Measurements from ENCODE around the gene TSHZ2. TPM values are rescaled to one million over a fixed set of nuclear protein-coding genes. Genes with fewer than 3 reads are reported as not detected.
A peak's percentile ranks its signal among the peaks of the same experiment; 100 is the strongest.

The TSHZ2 gene
- total RNA-seq, 1 donor from 2014 or later: 10.1 TPM

DNA sequence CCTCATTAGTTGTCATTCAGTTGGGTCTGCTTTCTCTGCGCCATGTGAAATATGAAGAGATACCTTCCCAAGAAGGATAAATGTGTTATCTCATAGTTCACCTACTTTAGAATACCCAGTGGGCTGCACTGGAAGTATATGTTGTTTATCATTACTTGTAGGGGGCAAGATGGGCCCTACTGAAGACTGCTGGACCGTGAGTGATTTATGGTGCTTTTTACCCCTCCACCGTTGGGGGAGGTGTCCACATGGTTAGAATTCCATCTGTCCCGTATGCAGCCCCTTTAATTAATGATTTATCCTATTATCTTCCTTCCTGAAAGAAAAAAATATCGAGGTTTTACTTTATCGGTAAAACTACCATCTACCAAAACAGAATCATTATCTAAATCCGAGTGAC, 97.0 kb downstream of the TSHZ2 start:
- DNase-seq: no peak

- DNase-seq: no peak
Measured at GRCh38 chr20:53070224-53070623, 98.1 kb downstream of the TSHZ2 start.

DNA sequence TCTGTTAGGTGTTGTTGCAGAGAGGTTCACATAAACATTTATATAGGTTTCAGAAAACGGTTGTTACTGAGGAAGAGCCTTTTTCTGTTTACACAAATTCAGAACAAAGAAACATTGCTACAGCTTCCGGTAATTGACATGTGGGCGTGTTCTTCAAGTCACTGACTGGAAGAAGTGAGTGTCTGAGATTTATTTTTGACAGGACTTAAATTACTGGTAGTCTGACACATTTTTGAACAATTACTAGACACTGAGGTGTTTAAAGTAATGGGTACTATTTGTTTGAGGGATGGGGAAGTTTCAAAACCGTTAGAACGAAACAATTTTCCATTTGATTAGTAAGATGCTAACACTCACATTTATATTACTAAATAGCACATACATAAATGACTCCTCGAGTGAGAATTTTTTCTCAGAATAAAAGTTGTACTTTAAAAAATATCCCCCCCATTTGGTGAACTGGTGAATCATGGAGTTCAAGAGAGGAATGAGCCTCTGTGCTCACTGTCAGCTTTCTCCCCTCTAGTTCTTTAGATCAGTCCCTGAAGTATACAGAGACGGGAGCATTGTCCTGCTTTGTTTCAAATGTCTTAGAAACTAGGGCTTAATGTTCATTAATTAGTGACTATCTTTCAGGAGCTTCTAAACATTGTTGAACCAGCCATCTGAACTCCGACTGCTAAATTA, 98.7 kb downstream of the TSHZ2 start:
- peak; percentile 30 for DNase-seq

DNA sequence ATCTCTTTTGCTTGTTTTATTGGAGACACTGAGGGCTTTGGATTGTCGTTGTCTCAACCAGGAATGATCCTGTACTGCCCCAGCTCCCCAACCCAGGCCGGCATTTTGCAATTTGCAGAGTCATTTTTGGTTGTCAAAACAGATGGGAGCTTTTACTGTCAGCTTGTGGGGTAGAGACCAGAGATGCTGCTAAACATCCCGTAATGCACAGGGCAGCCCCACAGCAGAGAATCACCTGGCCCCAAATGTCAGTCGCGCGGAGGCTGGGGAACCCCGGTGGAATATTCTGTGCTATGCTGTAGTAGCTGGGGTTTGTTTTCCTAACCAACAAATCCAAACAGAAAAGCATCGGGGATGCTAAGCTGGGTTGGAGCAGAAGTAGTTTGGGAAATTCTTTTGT, 99.7 kb downstream of the TSHZ2 start:
- no peak for DNase-seq

GRCh38 chr20:53072923-53073579, 100.9 kb downstream of the TSHZ2 start:
- DNase-seq: no peak

DNA sequence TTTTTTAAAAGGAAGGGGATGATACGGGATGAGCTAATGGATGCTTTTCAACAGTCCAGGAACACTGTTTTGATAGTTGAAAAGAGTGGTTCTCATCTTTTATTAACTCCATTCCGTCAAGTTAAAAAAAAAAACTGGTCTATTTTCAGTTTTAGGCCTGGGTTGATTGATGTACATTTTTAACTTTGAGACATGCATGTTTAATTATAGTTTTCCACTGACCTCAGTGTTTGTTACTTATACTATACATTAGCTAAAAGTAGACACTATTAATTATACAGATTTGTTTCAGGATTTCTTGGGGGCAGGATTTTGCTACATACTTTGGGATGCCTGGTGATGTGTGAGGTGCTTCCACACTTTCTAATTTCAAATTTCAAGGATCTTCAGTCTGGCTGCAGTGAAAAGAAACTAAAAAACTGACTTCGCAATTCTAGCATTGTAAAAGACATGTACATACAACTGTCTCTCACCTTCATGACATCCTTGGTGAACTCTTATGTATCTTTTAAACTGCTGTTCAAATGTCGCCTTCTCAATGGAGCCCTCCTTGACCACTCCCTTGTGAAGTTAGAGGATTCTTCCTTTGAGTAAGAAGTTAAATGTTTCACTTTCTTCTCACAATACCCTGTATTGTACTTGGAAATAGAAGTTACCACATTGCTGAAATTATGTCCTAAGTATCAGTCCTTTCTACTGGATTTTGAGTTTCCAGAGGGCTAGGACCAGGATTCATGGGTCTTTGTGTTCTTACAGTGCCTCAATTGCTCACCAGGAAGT, 101.7 kb downstream of the TSHZ2 start:
- no peak for DNase-seq

- DNase-seq: peak; percentile 26
Measured at GRCh38 chr20:53074811-53075314, 102.7 kb downstream of the TSHZ2 start.

GRCh38 chr20:53076668-53077067, 104.5 kb downstream of the TSHZ2 start:
- DNase-seq: peak; percentile 40

DNA sequence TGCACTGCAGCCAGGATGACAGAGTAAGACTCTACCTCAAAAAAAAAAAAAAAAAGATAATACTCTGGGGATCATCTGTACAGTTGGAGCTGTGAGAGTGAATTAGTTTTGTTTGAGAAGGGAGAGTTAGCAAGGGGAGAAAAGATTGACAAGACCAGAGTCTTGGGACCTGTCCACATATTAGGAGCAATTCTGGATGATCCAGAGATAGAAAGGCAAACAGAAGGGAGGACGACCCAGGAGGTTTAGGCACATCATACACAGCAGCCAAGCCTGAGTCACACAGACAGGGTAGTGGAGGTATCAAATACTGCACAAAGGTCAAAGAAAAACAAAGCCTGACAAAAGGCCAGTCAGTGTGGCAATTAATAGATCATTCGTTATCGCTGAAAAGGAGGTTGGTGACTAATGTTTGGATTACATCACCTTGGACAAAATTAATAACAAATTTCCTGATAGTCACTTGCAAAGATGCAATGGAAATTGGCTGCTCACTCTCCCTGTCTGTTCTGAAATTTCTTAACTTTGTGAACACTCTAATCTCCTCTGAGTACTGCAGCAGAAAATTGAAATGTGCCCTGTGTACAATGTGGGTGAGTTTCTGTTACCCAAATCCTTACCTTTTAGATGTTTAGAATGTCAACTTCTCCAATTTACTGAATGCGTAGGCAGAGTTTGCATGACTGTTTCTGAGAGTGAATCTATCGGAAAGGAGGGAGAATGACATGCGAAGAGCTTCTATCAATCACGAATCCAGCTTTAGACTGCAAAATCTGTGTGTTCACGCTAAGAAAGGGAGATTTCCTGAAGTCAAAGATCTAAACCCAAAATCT, 105.4 kb downstream of the TSHZ2 start:
- peak; percentile 77 for DNase-seq

GRCh38 chr20:53078761-53079160, 106.6 kb downstream of the TSHZ2 start:
- DNase-seq: no peak

DNA sequence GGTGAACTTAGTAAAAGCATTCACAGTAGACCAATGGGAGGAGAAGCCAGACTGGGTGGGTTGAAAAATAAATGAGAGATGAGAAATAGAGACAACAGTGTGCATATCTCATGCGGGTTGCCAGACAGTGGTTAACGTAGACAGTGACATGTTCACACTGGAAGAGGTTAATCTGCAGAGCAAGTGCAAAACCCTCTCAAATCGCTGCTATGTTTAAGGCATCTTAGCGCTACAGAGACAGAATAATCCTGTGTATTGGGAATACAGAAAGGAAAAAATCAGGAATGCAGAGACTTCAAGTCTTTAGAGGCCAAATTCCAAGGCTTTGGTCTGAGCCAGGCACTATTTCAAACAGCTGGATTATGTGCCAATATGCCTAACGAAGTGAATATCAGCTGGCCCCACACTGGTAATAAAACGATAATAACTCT, 107.1 kb downstream of the TSHZ2 start:
- DNase-seq: peak; percentile 24

DNA sequence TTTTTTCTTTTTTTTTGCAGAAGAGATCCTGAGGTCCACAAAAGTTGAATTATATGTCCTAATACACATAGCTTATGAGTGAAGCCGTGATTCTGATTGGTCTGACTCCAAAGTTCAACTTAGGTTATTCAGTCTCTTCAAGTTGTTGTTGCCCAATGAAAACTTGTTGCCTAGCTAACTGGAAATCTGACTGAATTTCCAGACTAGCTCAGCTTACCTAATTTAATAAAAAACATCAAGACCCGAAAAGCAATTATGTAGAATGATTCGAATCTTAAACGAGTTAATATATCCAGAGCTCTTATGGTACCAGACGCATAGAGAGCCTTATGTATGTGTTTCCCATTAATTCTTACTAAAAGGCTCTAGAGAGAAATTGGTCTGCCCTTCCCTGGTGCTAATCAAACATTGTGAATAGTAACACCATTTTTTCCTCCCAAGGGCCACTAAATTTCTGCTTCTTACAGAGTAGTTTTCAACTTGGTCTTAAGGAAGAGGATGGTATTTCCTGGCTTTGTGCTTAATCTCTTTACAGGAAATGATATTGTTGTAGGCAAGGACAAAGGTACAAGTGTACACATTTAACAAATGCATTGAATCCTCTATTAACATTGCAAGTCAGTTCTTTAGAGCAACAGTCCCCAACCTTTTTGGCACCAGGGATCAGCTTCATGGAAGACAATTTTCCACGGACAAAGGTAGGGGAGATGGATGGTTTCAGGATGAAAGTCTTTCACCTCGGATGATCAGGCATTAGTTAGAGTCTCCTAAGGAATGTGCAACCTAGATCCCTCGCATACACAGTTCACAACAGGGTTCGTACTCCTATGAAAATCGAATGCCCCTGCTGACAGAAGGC, 107.9 kb downstream of the TSHZ2 start:
- DNase-seq: no peak

GRCh38 chr20:53080687-53080962, 108.5 kb downstream of the TSHZ2 start:
- DNase-seq: no peak

DNA sequence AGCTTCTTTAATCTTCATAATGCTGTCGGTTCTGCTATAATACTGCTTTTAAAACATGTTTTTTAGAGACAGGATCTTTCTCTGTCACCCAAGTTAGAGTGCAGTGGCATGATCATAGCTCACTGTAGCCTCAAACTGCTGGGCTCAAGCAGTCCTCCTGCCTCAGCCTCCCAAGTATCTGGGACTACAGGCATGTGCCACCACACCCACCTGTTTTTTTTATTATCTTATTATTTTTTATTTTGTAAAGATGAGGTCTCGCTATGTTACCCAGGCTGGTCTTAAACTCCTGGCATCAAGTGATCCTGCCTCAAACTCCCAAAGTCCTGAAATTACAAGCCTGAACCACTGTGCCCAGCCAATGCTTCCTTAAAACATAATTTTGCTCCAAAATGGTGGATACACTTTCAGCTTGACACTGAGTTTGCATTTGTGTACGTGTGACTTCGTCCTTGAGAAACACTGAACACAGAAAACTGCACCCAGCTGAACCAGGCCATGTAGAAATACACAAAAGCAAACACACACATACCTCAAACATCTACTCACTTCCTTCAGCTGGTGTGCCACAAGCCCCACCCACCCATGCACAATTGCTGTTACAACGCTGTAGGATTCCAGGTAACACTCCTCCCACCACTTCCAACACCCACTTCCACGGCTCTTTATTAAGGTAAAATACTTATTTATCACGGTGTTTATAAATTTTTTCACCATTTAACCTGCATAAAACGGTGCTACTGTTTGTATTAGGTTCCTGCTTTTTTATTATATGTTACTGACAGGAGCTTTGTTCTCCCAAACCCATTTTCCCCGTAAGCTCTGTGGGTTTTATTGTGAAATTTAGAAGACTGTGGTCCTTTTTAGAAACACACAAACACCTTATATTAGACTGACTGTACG, 109.1 kb downstream of the TSHZ2 start:
- no peak for DNase-seq

GRCh38 chr20:53081916-53082863, 110.0 kb downstream of the TSHZ2 start:
- DNase-seq: no peak

DNA sequence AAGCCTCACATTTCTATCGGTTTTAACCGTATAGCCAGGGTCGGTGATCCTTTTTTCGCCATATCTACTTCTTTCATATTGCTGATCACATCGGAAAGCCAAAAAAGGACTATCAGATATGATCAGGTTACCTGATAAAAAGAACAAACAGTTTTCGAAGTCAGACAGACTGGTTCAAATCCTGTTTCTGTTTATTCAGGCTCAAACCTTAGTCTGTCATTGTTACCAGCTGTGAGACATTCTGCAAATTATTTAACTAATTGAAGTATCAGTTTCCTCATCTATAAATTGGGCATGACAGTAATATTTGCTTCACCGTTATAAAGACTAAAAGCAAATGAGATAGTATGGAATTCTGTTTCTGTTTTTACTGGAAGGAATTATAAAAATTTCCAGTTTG, 111.3 kb downstream of the TSHZ2 start:
- no peak for DNase-seq

GRCh38 chr20:53084408-53084997, 112.3 kb downstream of the TSHZ2 start:
- no peak for DNase-seq

DNA sequence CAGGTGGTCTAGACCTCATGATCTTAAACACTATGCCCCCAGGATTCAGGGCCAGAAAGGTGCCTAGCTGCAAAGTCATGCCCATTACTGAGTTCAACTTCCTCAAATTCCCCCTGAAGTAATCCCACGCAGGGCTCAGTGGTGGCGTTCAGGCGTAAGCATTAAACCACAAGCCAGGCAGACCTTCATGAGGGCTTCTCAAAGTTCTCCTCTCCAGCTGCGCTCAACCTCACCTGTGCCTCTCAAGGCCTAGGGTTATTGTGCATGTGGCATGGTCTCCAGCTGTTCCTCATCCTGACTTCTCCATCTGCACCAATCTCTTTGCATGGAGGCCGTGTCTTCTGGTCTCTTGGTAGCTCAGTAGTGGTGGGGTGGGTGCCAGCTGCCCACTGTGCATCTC, 113.6 kb downstream of the TSHZ2 start:
- DNase-seq: no peak

All from skin of body (tissue), 2 donors.